Measurements from ENCODE around the gene SIGLEC5. TPM values are rescaled to one million over a fixed set of nuclear protein-coding genes. Genes with fewer than 3 reads are reported as not detected.

The SIGLEC5 gene
- total and polyA plus RNA-seq, 2 experiments from 2014 or later, result not detected

- H3K9me3 Mint-ChIP-seq, result no peaks in the 10 kb centered on the region
- peaks cover 12% of the 10 kb centered on the region for H3K79me2 ChIP-seq (replicated peaks; ENCODE audit: insufficient read depth)
- ATAC-seq (no peak), DNase-seq (ENCODE audit: low spot score) (no peak)
- peaks cover 11% of the 10 kb centered on the region; the same call in 1 of the 2 replicates for H3K36me3 ChIP-seq (ENCODE audit: insufficient read depth)
- H3K4me1 Mint-ChIP-seq, result peaks cover 10% of the 10 kb centered on the region; the same call in 2 of the 3 replicates
- TF ChIP-seq ETS1 (IDR thresholded peaks at IDR 0.05), result no peak
- no peak for TF ChIP-seq ZNF462 (CRISPR knock-in tag; IDR thresholded peaks at IDR 0.05)
- TF ChIP-seq ZNF114 (CRISPR knock-in tag; IDR thresholded peaks at IDR 0.05), result no peak
- TF ChIP-seq REST (IDR thresholded peaks at IDR 0.05; ENCODE audit: unreplicated experiment), result no peak
- TF ChIP-seq CREB1 (CRISPR knock-in tag; IDR thresholded peaks at IDR 0.05; ENCODE audit: low read depth), result no peak
- no peak for TF ChIP-seq POLR2AphosphoS5 (IDR thresholded peaks at IDR 0.05; ENCODE audit: low read depth)
- no peak for TF ChIP-seq JUNB (IDR thresholded peaks at IDR 0.05; ENCODE audit: unreplicated experiment)
- no peak for TF ChIP-seq STAT1 (IDR thresholded peaks at IDR 0.05; ENCODE audit: unreplicated experiment)
- TF ChIP-seq EZH2 (IDR thresholded peaks at IDR 0.05; ENCODE audit: low read depth, unreplicated experiment), result no peak
- TF ChIP-seq CTCF (conservative IDR thresholded peaks at IDR 0.05; ENCODE audit: low read depth in 2 of 2), result no peak
- TF ChIP-seq NANOG (IDR thresholded peaks at IDR 0.05; ENCODE audit: borderline replicate concordance), result no peak
- H3F3A ChIP-seq (replicated peaks; ENCODE audit: low read depth), result no peaks in the 10 kb centered on the region
- H3K4me1 ChIP-seq (ENCODE audit: insufficient read depth), result no peaks in the 10 kb centered on the region
- H3K27ac Mint-ChIP-seq, result no peak overlapping the region
- no peaks in the 10 kb centered on the region for H4K20me1 ChIP-seq (replicated peaks; ENCODE audit: insufficient read depth)
- H3K27ac ChIP-seq (ENCODE audit: low read depth), result no peak overlapping the region
- H3K4me3 ChIP-seq, result no peak overlapping the region
- peaks cover 4% of the 10 kb centered on the region for H3K27me3 Mint-ChIP-seq (ENCODE audit: insufficient read depth, low read depth, poor library complexity)
- H3K36me3 Mint-ChIP-seq (ENCODE audit: low read depth), result peaks cover 19% of the 10 kb centered on the region; the same call in 2 of the 3 replicates
- no peak overlapping the region for H2AFZ ChIP-seq
- H3K27me3 ChIP-seq (ENCODE audit: insufficient read depth), result no peaks in the 10 kb centered on the region
- no peak overlapping the region for H3K4me3 Mint-ChIP-seq
- H3K9me2 ChIP-seq (ENCODE audit: insufficient read depth), result no peaks in the 10 kb centered on the region
- no peak overlapping the region for H3K4me2 ChIP-seq
Measured at GRCh38 chr19:51572908-51573307, 57.3 kb downstream of the SIGLEC5 start.
